Measurements from ENCODE around the gene ANLN.
A peak's percentile ranks its signal among the peaks of the same experiment; 100 is the strongest.
"Not testable (repeated sequence)": the region's sequence is repeated elsewhere in the genome, so short reads cannot be mapped to it uniquely, and the experiment has no call there.

The ANLN gene

GRCh38 chr7:36389371-36390198, at the start of gene ANLN:
Gene ANLN, plus strand, starts transcription at chr7:36389862. Its CDS starts 165 bp downstream, at chr7:36390027.
- no peak for FAIRE-seq

- FAIRE-seq: no peak
Measured at GRCh38 chr7:36343548-36343947, 46.1 kb upstream of the ANLN start.

- no peak for FAIRE-seq
Measured at GRCh38 chr7:36344622-36345021, 45.0 kb upstream of the ANLN start.

GRCh38 chr7:36346260-36346831, 43.3 kb upstream of the ANLN start:
- peak; percentile 4 for FAIRE-seq

GRCh38 chr7:36348256-36348655, 41.4 kb upstream of the ANLN start:
- no peak for FAIRE-seq

GRCh38 chr7:36348771-36349170, 40.9 kb upstream of the ANLN start:
- no peak for FAIRE-seq

GRCh38 chr7:36349626-36350025, 40.0 kb upstream of the ANLN start:
- FAIRE-seq: no peak

- no peak for FAIRE-seq
Measured at GRCh38 chr7:36355490-36355889, 34.2 kb upstream of the ANLN start.

- FAIRE-seq: no peak
Measured at GRCh38 chr7:36357054-36357453, 32.6 kb upstream of the ANLN start.

- no peak for FAIRE-seq
Measured at GRCh38 chr7:36358589-36358988, 31.1 kb upstream of the ANLN start.

GRCh38 chr7:36360244-36360643, 29.4 kb upstream of the ANLN start:
- FAIRE-seq: no peak

GRCh38 chr7:36361227-36361626, 28.4 kb upstream of the ANLN start:
- no peak for FAIRE-seq

- no peak for FAIRE-seq
Measured at GRCh38 chr7:36363515-36363914, 26.1 kb upstream of the ANLN start.

GRCh38 chr7:36366005-36366717, 23.5 kb upstream of the ANLN start:
- FAIRE-seq: no peak

- no peak for FAIRE-seq
Measured at GRCh38 chr7:36366718-36367560, 22.7 kb upstream of the ANLN start.

GRCh38 chr7:36367561-36368077, 22.0 kb upstream of the ANLN start:
- FAIRE-seq: no peak

GRCh38 chr7:36368496-36368895, 21.2 kb upstream of the ANLN start:
- FAIRE-seq: no peak

- no peak for FAIRE-seq
Measured at GRCh38 chr7:36369171-36369570, 20.5 kb upstream of the ANLN start.

- FAIRE-seq: no peak
Measured at GRCh38 chr7:36370046-36370445, 19.6 kb upstream of the ANLN start.

- no peak for FAIRE-seq
Measured at GRCh38 chr7:36372156-36372555, 17.5 kb upstream of the ANLN start.

- not testable (repeated sequence) for FAIRE-seq
Measured at GRCh38 chr7:36378555-36378954, 11.1 kb upstream of the ANLN start.

GRCh38 chr7:36379831-36380504, 9.7 kb upstream of the ANLN start:
- no peak for FAIRE-seq

Data from endometrium (tissue), 2 donors.